Inflammatory macrophage treated with lipopolysaccharide for 4 hours (primary cell): ENCODE results near the gene IL17B.

Experiments used
- DNase-seq: peaks from one replicate; pipeline ENCODE4 v3.0.0-alpha.2; 2020

The IL17B gene

GRCh38 chr5:149376104-149376503 lies 3.0 kb downstream of the IL17B start:
- no peak for DNase-seq

GRCh38 chr5:149375434-149375833 lies 3.7 kb downstream of the IL17B start:
- DNase-seq: no peak

- DNase-seq: no peak
Measured at GRCh38 chr5:149374801-149375200, 4.3 kb downstream of the IL17B start.

GRCh38 chr5:149374303-149374702 lies 4.8 kb downstream of the IL17B start:
- no peak for DNase-seq

- DNase-seq: no peak
Measured at GRCh38 chr5:149372932-149373331, 6.2 kb downstream of the IL17B start.

- peak; percentile 16 for DNase-seq
Measured at GRCh38 chr5:149372076-149372795, 6.9 kb downstream of the IL17B start.

- peak; percentile 56 for DNase-seq
Measured at GRCh38 chr5:149371296-149371962, 7.7 kb downstream of the IL17B start.

- DNase-seq: no peak
Measured at GRCh38 chr5:149370878-149371277, 8.2 kb downstream of the IL17B start.

- DNase-seq: no peak
Measured at GRCh38 chr5:149367972-149368645, 11.0 kb downstream of the IL17B start.

- peak; percentile 55 for DNase-seq
Measured at GRCh38 chr5:149367249-149367971, 11.7 kb downstream of the IL17B start.

- no peak for DNase-seq
Measured at GRCh38 chr5:149366169-149366729, 12.8 kb downstream of the IL17B start.

GRCh38 chr5:149365418-149365817 lies 13.7 kb downstream of the IL17B start:
- no peak for DNase-seq

- no peak for DNase-seq
Measured at GRCh38 chr5:149364719-149365118, 14.4 kb downstream of the IL17B start.

GRCh38 chr5:149363936-149364335 lies 15.2 kb downstream of the IL17B start:
- no peak for DNase-seq

GRCh38 chr5:149363358-149363757 lies 15.7 kb downstream of the IL17B start:
- peak; percentile 27 for DNase-seq

GRCh38 chr5:149362541-149362940 lies 16.6 kb downstream of the IL17B start:
- no peak for DNase-seq

- peak; percentile 22 for DNase-seq
Measured at GRCh38 chr5:149360272-149360671, 18.8 kb downstream of the IL17B start.

GRCh38 chr5:149358868-149359495 lies 20.1 kb downstream of the IL17B start:
- no peak for DNase-seq

GRCh38 chr5:149358294-149358651 lies 20.8 kb downstream of the IL17B start:
- DNase-seq: peak; percentile 40

- peak; percentile 95 for DNase-seq
Measured at GRCh38 chr5:149357370-149358293, 21.5 kb downstream of the IL17B start, which contains the start of gene PCYOX1L. TSS of gene PCYOX1L (plus strand) at chr5:149358046. CDS start at chr5:149358069, 23 bp downstream.

GRCh38 chr5:149356391-149356790 lies 22.7 kb downstream of the IL17B start:
- DNase-seq: peak; percentile 7
